IMR-90 (cell line): ENCODE results near the gene GSG1L. TPM values are rescaled to one million over a fixed set of nuclear protein-coding genes. Genes with fewer than 3 reads are reported as not detected.
"Not testable (repeated sequence)": the region's sequence is repeated elsewhere in the genome, so short reads cannot be mapped to it uniquely, and the experiment has no call there.

Experiments
- ATAC-seq: fragments of 200-7000 bp; cut with Tn5 transposase; 2 replicates; pipeline ENCODE4 v1.9.1; 2020; ENCODE audit warnings: low read depth, mild to moderate bottlenecking, moderate library complexity
- BruUV-seq: library from RNA; stranded (reverse); fragments of 400-500 nt; replicated peaks from 2 replicates; lab custom pipeline; 2021; lab: Mats Ljungman, UMichigan
- CTCF ChIA-PET: fragments of 300-600 bp; formaldehyde crosslinking; extraction: SDS; loops from one replicate; lab custom pipeline; 2021; ENCODE audit warnings: antibody characterized with exemption; lab: Yijun Ruan, JAX
- POLR2A ChIA-PET: fragments of 300-600 bp; sonication (Branson Sonifier 250); formaldehyde crosslinking; loops from one replicate; lab custom pipeline; 2022; ENCODE audit warnings: antibody characterized with exemption; ENCODE audit not compliant: unreplicated experiment; lab: Charles Lee
- DNase-seq: peaks from one replicate; pipeline ENCODE4 v3.0.0; 2013
- H2AFZ ChIP-seq: replicated peaks from 2 replicates; pipeline ENCODE3; 2013; ENCODE audit warnings: low read length, mild to moderate bottlenecking; ENCODE audit not compliant: poor library complexity
- H2AK5ac ChIP-seq: 2 replicates; pipeline ENCODE4 v1.6.1; 2013; ENCODE audit warnings: low read depth, low read length, inconsistent platforms
- H2AK9ac ChIP-seq: replicated peaks from 2 replicates; pipeline ENCODE3; 2013; ENCODE audit warnings: mild to moderate bottlenecking, low read depth, low read length, moderate library complexity; ENCODE audit not compliant: poor library complexity
- H2BK120ac ChIP-seq: 2 replicates; pipeline ENCODE4 v1.6.1; 2013; ENCODE audit warnings: low read depth, low read length, inconsistent platforms
- H2BK15ac ChIP-seq: 3 replicates; pipeline ENCODE4 v1.6.1; 2013; ENCODE audit warnings: low read depth, low read length, inconsistent platforms
- H2BK20ac ChIP-seq: 2 replicates; pipeline ENCODE4 v1.6.1; 2013; ENCODE audit warnings: low read depth, mild to moderate bottlenecking, inconsistent platforms, low read length, moderate library complexity
- H2BK5ac ChIP-seq: 2 replicates; pipeline ENCODE4 v1.6.1; 2013; ENCODE audit warnings: mild to moderate bottlenecking, low read depth, low read length, inconsistent platforms; ENCODE audit not compliant: poor library complexity, severe bottlenecking
- H3K14ac ChIP-seq: replicated peaks from 2 replicates; pipeline ENCODE4 v1.6.1; 2013; ENCODE audit warnings: low read depth, low read length, inconsistent platforms
- H3K18ac ChIP-seq: 2 replicates; pipeline ENCODE4 v1.6.1; 2013; ENCODE audit warnings: low read depth, low read length, control low read depth
- H3K23ac ChIP-seq: 2 replicates; pipeline ENCODE4 v1.6.1; 2013; ENCODE audit warnings: low read depth, low read length, inconsistent platforms
- H3K27ac ChIP-seq: 2 replicates; pipeline ENCODE4 v1.5.1; 2013; ENCODE audit warnings: mild to moderate bottlenecking, control low read depth, low read length; ENCODE audit not compliant: insufficient read depth
- H3K27me3 ChIP-seq: 2 replicates; pipeline ENCODE4 v1.6.1; 2013; ENCODE audit warnings: low read length; ENCODE audit not compliant: control insufficient read depth, insufficient read depth
- H3K36me3 ChIP-seq: 2 replicates; pipeline ENCODE4 v1.6.1; 2013; ENCODE audit warnings: low read length, mixed read lengths; ENCODE audit not compliant: control insufficient read depth, insufficient read depth
- H3K4ac ChIP-seq: 2 replicates; pipeline ENCODE4 v1.6.1; 2013; ENCODE audit warnings: low read depth, low read length, inconsistent platforms
- H3K4me1 ChIP-seq: 2 replicates; pipeline ENCODE4 v1.6.1; 2013; ENCODE audit warnings: low read length, mixed read lengths; ENCODE audit not compliant: control insufficient read depth, insufficient read depth
- H3K4me2 ChIP-seq: 2 replicates; pipeline ENCODE4 v1.6.1; 2013; ENCODE audit warnings: low read depth, mild to moderate bottlenecking, control low read depth, low read length, moderate library complexity
- H3K4me3 ChIP-seq: 2 replicates; pipeline ENCODE4 v1.5.1; 2013; ENCODE audit warnings: low read depth, mild to moderate bottlenecking, control low read depth, low read length, moderate library complexity; ENCODE audit not compliant: insufficient read depth
- H3K56ac ChIP-seq: 2 replicates; pipeline ENCODE4 v1.6.1; 2013; ENCODE audit warnings: low read length, inconsistent platforms; ENCODE audit not compliant: insufficient read depth; ENCODE audit errors: extremely low read depth
- H3K79me1 ChIP-seq, 2 experiments: 2 replicates each; pipeline ENCODE4 v1.6.1; 2013; ENCODE audit warnings: low read length in 2 of 2, inconsistent platforms in 1 of 2, low read depth in 1 of 2
- H3K9ac ChIP-seq: 2 replicates; pipeline ENCODE4 v1.6.1; 2013; ENCODE audit warnings: low read depth, low read length, control low read depth
- H3K9me1 ChIP-seq: 2 replicates; pipeline ENCODE4 v1.6.1; 2013; ENCODE audit warnings: low read length, inconsistent platforms; ENCODE audit not compliant: insufficient read depth
- H3K9me3 ChIP-seq: 2 replicates; pipeline ENCODE4 v1.6.1; 2013; ENCODE audit warnings: low read length; ENCODE audit not compliant: control insufficient read depth, insufficient read depth
- H4K20me1 ChIP-seq: 2 replicates; pipeline ENCODE4 v1.6.1; 2013; ENCODE audit warnings: low read length, inconsistent platforms; ENCODE audit not compliant: insufficient read depth
- H4K5ac ChIP-seq: 2 replicates; pipeline ENCODE4 v1.6.1; 2013; ENCODE audit warnings: mild to moderate bottlenecking, low read depth, low read length, control low read depth
- H4K8ac ChIP-seq, 2 experiments: 2 replicates each; pipeline ENCODE4 v1.6.1; 2013; ENCODE audit warnings: low read depth in 2 of 2, low read length in 2 of 2, control low read depth in 1 of 2, inconsistent platforms in 1 of 2
- H4K91ac ChIP-seq: 2 replicates; pipeline ENCODE4 v1.6.1; 2013; ENCODE audit warnings: low read depth, low read length, inconsistent platforms; ENCODE audit not compliant: insufficient read depth
- WGBS, 2 experiments: methylation state at CpG; one replicate each; pipeline versions ENCODE4 v1.1.5 to v1.1.7; 2013; ENCODE audit warnings: missing lambda C conversion rate in 2 of 2; ENCODE audit not compliant: insufficient read length in 1 of 2; ENCODE audit errors: extremely low coverage in 2 of 2; 5-methylcytosine and 5-hydroxymethylcytosine counted together
- dilution Hi-C: fragments of 300-500 bp; cut with HindIII; formaldehyde crosslinking; loops from one replicate; pipeline ENCODE4 v1.14.3; 2018; ENCODE audit warnings: low sequenced_read_pairs; ENCODE audit not compliant: unreplicated experiment
- in situ Hi-C: fragments of 300-500 bp; cut with MboI; formaldehyde crosslinking; loops from 3 replicates; pipeline ENCODE4 v1.14.3; 2019; ENCODE audit warnings: low sequenced_read_pairs, inconsistent platforms, mixed read lengths
- intact Hi-C: fragments of 100-400 bp; cut with micrococcal nuclease; formaldehyde crosslinking; loops from 2 replicates; pipeline ENCODE4 v1.10.0; 2022
- polyA plus RNA-seq, 3 experiments: library from polyadenylated mRNA; depleted of rRNA; stranded (reverse); fragments of >200 nt; gene quantifications; 2 replicates each; pipeline ENCODE4 v1.2.3, GENCODE V29; 2012; ENCODE audit warnings: low replicate concordance in 1 of 3
- total RNA-seq: library from RNA; depleted of rRNA; stranded (reverse); fragments of >200 nt; gene quantifications from 2 replicates; pipeline ENCODE4 v1.2.3, GENCODE V29; 2012

GSG1L gene
- total and polyA plus RNA-seq, 2 of the 4 experiments (the other 2 are of a cell fraction), result not detected

DNA sequence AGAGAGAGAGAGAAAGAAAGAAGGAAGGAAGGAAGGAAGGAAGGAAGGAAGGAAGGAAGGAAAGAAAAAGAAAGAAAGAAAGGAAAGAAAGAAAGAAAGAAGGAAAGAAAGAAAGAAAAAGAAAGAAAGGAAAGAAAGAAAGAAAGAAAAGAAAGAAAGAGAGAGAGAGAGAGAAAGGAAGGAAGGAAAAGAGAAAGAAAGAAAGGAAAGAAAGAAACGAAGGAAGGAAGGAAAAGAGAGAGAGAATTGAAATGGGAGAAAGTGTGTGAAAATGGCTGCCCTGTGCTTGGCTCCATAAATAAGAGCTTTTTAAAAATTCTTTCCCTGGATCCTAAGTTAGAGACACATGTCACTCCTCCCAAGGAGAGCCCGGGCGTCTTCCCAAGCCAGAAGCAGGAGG lies 83.8 kb downstream of the GSG1L start:
- H3K4me1 ChIP-seq, H4K8ac ChIP-seq, H3K9me1 ChIP-seq, H4K20me1 ChIP-seq, H3K4me3 ChIP-seq, H4K91ac ChIP-seq, BruUV-seq, H2BK15ac ChIP-seq, H3K9ac ChIP-seq, H2BK5ac ChIP-seq, H2AK9ac ChIP-seq, H3K79me1 ChIP-seq, CTCF ChIA-PET, H3K14ac ChIP-seq, DNase-seq, H2BK120ac ChIP-seq, POLR2A ChIA-PET, dilution Hi-C loops, H3K27me3 ChIP-seq, H3K4ac ChIP-seq, H3K18ac ChIP-seq, H2BK20ac ChIP-seq, ATAC-seq, H3K23ac ChIP-seq, H2AK5ac ChIP-seq, H3K56ac ChIP-seq, H3K36me3 ChIP-seq, H3K4me2 ChIP-seq, intact Hi-C loops, H3K27ac ChIP-seq, H4K5ac ChIP-seq, H3K9me3 ChIP-seq, H2AFZ ChIP-seq: not testable (repeated sequence)
- 20 to 100% methylated on average over 1 of the region's 3 CpGs for WGBS, 2 experiments
- in situ Hi-C loops, result loop anchor here (10.0 kb wide), 1 partner anchor 95 kb away; no protein-coding TSS in a partner anchor
